Measurements from ENCODE around the gene TMEM220.

DNA sequence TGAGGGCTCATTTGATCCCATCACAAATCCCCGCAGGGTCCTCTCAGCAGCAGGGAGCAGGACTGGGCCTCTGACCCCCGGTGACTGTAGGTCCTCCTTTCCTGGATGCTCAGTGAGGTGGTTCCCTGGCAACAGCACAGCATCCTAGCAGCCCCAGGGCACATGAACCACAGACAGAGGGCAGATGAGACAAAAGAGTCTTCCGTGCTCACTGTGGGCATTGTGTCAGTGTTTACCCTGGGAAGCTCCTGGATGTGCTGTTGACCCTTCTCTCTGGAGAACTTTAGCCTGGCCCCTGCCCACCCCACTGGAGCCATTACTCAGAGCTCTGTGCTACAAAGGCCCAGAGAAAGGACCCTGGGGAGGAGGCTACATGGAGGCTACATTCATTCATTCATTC, 21.7 kb upstream of the TMEM220 start:
- TF ChIP-seq POLR2AphosphoS5 (IDR thresholded peaks at IDR 0.05; ENCODE audit: low read depth, low read length) = no peak
- TF ChIP-seq, protein P1, sequence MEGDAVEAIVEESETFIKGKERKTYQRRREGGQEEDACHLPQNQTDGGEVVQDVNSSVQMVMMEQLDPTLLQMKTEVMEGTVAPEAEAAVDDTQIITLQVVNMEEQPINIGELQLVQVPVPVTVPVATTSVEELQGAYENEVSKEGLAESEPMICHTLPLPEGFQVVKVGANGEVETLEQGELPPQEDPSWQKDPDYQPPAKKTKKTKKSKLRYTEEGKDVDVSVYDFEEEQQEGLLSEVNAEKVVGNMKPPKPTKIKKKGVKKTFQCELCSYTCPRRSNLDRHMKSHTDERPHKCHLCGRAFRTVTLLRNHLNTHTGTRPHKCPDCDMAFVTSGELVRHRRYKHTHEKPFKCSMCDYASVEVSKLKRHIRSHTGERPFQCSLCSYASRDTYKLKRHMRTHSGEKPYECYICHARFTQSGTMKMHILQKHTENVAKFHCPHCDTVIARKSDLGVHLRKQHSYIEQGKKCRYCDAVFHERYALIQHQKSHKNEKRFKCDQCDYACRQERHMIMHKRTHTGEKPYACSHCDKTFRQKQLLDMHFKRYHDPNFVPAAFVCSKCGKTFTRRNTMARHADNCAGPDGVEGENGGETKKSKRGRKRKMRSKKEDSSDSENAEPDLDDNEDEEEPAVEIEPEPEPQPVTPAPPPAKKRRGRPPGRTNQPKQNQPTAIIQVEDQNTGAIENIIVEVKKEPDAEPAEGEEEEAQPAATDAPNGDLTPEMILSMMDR (IDR thresholded peaks at IDR 0.05 in 2 of 3, conservative IDR thresholded peaks at IDR 0.05 in 1 of 3; ENCODE audit: borderline replicate concordance in 1 of 3, insufficient read depth in 1 of 3, low read depth in 2 of 3, low read length in 2 of 3) = no peak
- no peak for TF ChIP-seq EZH2 (IDR thresholded peaks at IDR 0.05)
- no peak for TF ChIP-seq POLR2A (IDR thresholded peaks at IDR 0.05; ENCODE audit: borderline replicate concordance, extremely low read depth, insufficient read depth, insufficient read length)
- no peak for TF ChIP-seq RAD21 (IDR thresholded peaks at IDR 0.05; ENCODE audit: low read depth)
- TF ChIP-seq, protein P2, sequence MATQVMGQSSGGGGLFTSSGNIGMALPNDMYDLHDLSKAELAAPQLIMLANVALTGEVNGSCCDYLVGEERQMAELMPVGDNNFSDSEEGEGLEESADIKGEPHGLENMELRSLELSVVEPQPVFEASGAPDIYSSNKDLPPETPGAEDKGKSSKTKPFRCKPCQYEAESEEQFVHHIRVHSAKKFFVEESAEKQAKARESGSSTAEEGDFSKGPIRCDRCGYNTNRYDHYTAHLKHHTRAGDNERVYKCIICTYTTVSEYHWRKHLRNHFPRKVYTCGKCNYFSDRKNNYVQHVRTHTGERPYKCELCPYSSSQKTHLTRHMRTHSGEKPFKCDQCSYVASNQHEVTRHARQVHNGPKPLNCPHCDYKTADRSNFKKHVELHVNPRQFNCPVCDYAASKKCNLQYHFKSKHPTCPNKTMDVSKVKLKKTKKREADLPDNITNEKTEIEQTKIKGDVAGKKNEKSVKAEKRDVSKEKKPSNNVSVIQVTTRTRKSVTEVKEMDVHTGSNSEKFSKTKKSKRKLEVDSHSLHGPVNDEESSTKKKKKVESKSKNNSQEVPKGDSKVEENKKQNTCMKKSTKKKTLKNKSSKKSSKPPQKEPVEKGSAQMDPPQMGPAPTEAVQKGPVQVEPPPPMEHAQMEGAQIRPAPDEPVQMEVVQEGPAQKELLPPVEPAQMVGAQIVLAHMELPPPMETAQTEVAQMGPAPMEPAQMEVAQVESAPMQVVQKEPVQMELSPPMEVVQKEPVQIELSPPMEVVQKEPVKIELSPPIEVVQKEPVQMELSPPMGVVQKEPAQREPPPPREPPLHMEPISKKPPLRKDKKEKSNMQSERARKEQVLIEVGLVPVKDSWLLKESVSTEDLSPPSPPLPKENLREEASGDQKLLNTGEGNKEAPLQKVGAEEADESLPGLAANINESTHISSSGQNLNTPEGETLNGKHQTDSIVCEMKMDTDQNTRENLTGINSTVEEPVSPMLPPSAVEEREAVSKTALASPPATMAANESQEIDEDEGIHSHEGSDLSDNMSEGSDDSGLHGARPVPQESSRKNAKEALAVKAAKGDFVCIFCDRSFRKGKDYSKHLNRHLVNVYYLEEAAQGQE (IDR thresholded peaks at IDR 0.05; ENCODE audit: low read depth) = no peak
- no peak for TF ChIP-seq CEBPB (IDR thresholded peaks at IDR 0.05; ENCODE audit: low read depth)
